GM12801 (cell line): Measurements from ENCODE around the gene B4GALNT2.

Source experiments
- TF ChIP-seq, protein P1 (sequence below): IDR thresholded peaks from one replicate; pipeline ENCODE4 v1.5.1; 2011; ENCODE audit warnings: control low read depth; ENCODE audit not compliant: insufficient read length; ENCODE audit errors: extremely low read depth

The B4GALNT2 gene

DNA sequence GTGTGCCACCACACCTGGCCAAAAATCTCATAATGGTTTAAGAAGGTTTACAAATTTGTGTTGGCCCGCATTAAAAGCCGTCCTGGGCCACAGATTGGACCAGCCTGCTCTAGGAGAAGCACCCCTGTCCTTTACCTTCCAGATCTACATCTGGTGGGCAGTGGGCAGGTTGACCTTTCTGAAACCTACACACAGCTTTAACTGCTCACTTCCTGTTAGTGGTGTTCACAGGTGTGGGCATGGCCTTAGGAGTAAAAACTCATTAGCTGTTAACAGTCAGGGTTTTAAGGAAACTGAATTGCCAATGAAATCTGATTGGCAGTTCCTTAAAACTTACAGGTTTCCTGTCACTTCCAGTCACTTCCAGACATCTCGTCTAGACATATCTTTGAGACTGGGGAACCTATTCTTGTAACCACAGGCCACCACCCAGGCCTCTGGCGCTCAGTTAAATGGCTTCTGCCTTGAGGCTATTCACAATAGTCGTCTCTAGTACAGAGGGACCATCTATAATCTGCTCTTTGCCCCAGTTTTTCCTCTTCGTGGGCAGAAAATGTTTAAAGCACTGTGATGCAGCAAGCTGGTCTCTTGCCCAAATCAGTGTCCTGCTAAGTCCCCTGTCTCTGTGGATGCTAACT, 48.5 kb downstream of the B4GALNT2 start:
- TF ChIP-seq, protein P1, sequence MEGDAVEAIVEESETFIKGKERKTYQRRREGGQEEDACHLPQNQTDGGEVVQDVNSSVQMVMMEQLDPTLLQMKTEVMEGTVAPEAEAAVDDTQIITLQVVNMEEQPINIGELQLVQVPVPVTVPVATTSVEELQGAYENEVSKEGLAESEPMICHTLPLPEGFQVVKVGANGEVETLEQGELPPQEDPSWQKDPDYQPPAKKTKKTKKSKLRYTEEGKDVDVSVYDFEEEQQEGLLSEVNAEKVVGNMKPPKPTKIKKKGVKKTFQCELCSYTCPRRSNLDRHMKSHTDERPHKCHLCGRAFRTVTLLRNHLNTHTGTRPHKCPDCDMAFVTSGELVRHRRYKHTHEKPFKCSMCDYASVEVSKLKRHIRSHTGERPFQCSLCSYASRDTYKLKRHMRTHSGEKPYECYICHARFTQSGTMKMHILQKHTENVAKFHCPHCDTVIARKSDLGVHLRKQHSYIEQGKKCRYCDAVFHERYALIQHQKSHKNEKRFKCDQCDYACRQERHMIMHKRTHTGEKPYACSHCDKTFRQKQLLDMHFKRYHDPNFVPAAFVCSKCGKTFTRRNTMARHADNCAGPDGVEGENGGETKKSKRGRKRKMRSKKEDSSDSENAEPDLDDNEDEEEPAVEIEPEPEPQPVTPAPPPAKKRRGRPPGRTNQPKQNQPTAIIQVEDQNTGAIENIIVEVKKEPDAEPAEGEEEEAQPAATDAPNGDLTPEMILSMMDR, result no peak

DNA sequence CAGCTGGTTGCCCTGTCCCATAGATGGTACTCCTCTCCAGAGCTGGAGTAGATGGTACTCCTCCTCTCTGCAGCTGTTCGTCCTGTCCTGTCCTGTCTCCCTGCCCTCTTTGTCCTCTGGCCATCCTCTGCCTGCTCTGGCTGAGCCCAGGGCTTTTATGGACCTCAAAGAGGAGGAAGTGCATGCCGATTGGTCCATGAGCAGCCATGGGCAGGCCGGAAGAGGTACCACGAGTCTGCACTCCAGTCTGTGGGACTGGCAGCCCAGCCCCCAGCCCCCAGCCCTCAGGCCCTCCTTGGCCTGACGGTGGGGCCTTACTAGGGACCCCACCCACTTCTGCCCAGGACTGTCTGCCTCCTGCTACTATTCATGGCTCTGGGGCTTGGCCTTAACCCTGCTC, 50.8 kb downstream of the B4GALNT2 start:
- TF ChIP-seq, protein P1, result no peak

DNA sequence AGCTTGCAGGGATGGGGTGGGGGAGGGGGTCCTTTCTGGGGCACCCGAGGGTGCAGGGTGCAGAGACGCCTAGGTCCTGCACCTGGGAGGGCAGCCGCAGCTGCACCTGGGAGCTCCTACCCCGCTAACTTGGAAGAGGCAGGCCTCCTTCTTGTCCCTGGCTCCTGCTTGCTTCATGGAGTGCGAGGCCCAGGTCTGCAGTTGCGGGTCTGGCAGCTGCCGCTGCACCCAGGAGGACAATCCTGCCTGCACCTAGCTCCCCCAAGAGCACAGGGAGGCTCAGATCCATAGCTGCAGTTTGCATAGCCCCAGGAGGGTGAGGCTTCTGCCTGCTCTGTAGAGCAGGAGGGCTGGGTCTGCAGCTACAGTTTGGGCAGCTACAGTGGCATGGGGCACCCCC, 51.2 kb downstream of the B4GALNT2 start:
- TF ChIP-seq, protein P1, result no peak

DNA sequence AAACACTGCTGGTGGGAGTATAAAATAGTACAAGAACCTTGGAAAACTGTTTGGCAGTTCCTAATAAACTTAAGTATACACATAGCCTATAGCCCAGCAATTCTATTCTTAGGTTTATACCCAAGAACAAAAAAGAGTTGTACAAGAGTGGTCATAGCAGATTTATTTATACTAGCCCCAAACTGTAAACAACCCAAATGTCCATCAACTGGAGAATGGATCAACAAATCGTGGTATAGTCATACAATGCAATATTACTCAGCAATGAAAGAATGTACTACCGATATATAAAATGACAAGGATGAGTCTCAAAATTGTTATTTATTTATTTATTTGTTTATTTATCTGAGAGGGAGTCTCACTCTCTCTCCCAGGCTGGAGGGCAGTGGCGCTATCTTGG, 54.7 kb downstream of the B4GALNT2 start:
- TF ChIP-seq, protein P1, result no peak

DNA sequence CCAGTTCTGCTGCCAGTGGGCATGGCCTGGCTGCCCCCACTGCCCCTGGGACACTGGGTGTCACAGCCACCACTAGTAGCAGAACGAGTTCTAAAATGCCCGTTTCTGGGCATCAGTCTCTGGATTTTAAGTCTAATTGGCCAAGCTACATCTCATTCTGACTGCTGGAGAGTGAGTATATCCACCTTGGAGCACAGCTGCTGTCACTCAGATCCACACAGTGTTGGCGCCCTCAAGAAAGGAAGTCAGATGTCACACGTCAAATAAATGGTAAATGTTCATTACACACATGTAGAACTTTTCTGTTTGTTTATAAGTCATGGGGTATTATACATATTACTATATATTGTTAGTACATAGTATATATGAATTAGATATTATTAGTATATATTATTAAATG, 58.4 kb downstream of the B4GALNT2 start:
- TF ChIP-seq, protein P1, result no peak

DNA sequence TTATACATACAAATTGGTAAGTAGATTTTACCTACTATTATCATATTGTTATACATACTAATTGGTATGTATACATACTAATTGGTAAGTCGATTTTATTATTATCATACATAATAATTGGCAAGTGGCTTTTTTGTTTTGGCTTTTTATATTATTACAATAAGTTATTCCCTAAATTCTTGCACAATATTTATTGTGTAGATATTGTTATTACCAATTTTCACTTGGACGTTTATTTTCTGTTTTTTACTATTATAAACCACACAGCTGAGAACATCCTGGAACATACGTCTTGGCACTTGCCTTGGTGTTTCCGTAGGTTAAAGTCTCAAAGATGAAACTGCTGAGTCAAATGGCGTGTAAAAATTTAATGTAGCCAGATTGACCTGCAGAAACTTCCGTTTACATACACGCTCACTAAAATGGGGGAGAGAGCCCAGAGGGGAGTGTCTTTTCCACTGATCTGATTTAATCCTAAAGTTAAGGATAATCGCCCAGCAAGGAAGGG, 58.9 kb downstream of the B4GALNT2 start:
- TF ChIP-seq, protein P1, result no peak

DNA sequence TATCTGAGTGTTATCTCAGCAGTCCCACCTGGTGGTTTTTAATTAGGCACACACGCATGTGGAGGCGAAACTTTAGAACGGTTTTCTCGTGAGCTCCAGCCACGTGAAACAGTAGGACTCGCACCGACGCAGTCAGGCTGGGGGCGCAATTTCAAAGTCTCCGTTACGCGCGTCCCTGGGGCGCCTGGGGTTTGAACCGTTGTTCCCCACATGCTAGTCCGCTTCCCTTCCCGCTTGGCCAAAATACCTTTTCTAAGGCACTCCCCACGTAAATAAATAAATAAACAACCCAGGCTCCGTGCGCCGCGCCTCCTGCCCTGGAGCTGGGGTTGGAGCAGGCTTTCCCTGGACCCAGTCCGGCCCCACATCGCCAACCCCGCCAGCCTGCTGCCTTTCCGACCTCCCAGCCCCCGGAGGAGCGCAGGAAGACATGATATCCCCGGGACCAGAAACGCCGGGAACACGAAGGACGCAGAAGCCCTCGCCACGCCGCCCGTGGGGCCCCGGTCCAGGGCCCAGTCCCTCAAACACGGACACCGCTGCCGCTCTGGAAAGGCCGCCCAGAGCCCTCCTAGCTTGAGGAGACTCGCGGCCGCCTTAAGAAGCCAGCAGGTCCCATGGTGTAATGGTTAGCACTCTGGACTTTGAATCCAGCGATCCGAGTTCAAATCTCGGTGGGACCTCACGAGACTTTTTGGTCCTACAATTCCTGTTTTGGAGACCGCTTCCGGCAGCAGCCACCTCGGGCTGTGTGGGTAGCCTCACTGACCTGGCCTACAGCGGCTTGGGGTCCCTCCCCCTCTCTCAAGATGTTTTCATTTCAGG, 59.6 kb downstream of the B4GALNT2 start:
- TF ChIP-seq, protein P1, result no peak
